Uterus (tissue), 2 donors: ENCODE data around the gene EVL.

Source experiments
- POLR2A ChIP-seq, 2 donors: fragments of 450-650 bp; IDR thresholded peaks; one replicate each; pipeline ENCODE4 v1.6.1; 2016; ENCODE audit warnings: antibody characterized with exemption in 2 of 2, mild to moderate bottlenecking in 1 of 2, moderate library complexity in 1 of 2
- TF ChIP-seq, protein P1 (sequence below), 4 experiments: fragments of 200-600 bp in 2 of 4; fragments of 450-650 bp in 2 of 4; sonication (generic) in 2 of 4; IDR thresholded peaks; one replicate each; pipeline ENCODE4 v1.5.1; 2016 to 2019; ENCODE audit warnings: antibody characterized with exemption in 4 of 4, mild to moderate bottlenecking in 2 of 4, moderate library complexity in 1 of 4

DNA sequence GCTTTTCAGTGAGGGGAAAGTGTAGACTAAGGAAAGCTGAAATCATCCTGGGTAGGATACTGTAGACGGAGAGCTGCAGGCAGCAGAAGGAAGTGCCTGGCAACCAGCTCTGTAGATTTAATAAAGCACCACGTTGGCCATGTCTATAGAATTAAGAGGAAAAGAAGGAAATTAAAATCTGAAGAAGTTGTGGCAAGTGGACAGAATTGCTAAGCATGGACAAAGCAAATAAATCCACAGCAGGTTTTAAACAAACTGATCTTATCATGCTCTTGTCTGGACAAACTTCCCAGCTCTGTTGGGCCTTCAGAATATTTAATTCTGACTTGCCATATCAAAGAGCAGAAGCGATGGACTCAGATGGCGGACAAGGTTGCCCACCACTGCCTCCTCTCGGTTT lies 27.2 kb upstream of the EVL start:
- TF ChIP-seq, protein P1, sequence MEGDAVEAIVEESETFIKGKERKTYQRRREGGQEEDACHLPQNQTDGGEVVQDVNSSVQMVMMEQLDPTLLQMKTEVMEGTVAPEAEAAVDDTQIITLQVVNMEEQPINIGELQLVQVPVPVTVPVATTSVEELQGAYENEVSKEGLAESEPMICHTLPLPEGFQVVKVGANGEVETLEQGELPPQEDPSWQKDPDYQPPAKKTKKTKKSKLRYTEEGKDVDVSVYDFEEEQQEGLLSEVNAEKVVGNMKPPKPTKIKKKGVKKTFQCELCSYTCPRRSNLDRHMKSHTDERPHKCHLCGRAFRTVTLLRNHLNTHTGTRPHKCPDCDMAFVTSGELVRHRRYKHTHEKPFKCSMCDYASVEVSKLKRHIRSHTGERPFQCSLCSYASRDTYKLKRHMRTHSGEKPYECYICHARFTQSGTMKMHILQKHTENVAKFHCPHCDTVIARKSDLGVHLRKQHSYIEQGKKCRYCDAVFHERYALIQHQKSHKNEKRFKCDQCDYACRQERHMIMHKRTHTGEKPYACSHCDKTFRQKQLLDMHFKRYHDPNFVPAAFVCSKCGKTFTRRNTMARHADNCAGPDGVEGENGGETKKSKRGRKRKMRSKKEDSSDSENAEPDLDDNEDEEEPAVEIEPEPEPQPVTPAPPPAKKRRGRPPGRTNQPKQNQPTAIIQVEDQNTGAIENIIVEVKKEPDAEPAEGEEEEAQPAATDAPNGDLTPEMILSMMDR (IDR thresholded peaks at IDR 0.05), result no peak
- no peak for TF ChIP-seq POLR2A (IDR thresholded peaks at IDR 0.05)
